K562 (cell line): ENCODE measurements around the gene SLC3A2. TPM values are rescaled to one million over a fixed set of nuclear protein-coding genes. Genes with fewer than 3 reads are reported as not detected.

Experiments used
- ETS2 ChIP-seq: IDR thresholded peaks from 2 replicates; pipeline ENCODE4 v1.6.1; 2016; ENCODE audit warnings: borderline replicate concordance, missing genetic modification characterization, mild to moderate bottlenecking, moderate library complexity, missing compliant biosample characterization; ENCODE audit not compliant: poor library complexity, severe bottlenecking
- FOXA3 ChIP-seq, 2 experiments: fragments of 450-650 bp in 1 of 2; sonication (generic) in 1 of 2; formaldehyde crosslinking; IDR thresholded peaks in 1 of 2; conservative IDR thresholded peaks in 1 of 2; 2 replicates each; pipeline versions ENCODE4 v1.4.0 to v1.8.0; 2020 to 2022; ENCODE audit warnings: mild to moderate bottlenecking in 2 of 2, missing genetic modification reagents in 1 of 2
- MAFF ChIP-seq: IDR thresholded peaks from 2 replicates; pipeline ENCODE4 v1.6.1; 2012; ENCODE audit warnings: low read length, improper control_type of control experiment
- MYBL2 ChIP-seq, 2 experiments: fragments of 450-650 bp in 1 of 2; sonication (generic) in 1 of 2; formaldehyde crosslinking in 1 of 2; IDR thresholded peaks; 2 replicates each; pipeline versions ENCODE4 v1.6.1 to v1.8.1; 2017 to 2022; ENCODE audit warnings: borderline replicate concordance in 1 of 2, inconsistent platforms in 1 of 2, low read depth in 1 of 2, mild to moderate bottlenecking in 1 of 2, missing genetic modification reagents in 1 of 2, moderate library complexity in 1 of 2
- NCOA1 ChIP-seq: fragments of 450-650 bp; IDR thresholded peaks from 2 replicates; pipeline ENCODE4 v1.6.1; 2016; ENCODE audit warnings: low read depth
- POLR2AphosphoS2 ChIP-seq: IDR thresholded peaks from 2 replicates; pipeline ENCODE4 v1.6.1; 2012; ENCODE audit warnings: low read length, improper control_type of control experiment
- SIN3A ChIP-seq, 2 experiments: fragments of 150-350 bp in 1 of 2; IDR thresholded peaks; 2 replicates each; pipeline ENCODE4 v1.6.1; 2011 to 2016; ENCODE audit warnings: borderline replicate concordance in 2 of 2, low read depth in 2 of 2, low read length in 2 of 2, mild to moderate bottlenecking in 2 of 2, moderate library complexity in 2 of 2; ENCODE audit not compliant: control insufficient read depth in 1 of 2
- SNIP1 ChIP-seq: fragments of 450-650 bp; IDR thresholded peaks from 2 replicates; pipeline ENCODE4 v1.7.1; 2017; ENCODE audit warnings: low read depth, mild to moderate bottlenecking
- SUPT5H ChIP-seq: fragments of 450-650 bp; IDR thresholded peaks from 2 replicates; pipeline ENCODE4 v1.6.1; 2016
- TAF15 ChIP-seq: fragments of 200-400 bp; formaldehyde crosslinking; IDR thresholded peaks from 2 replicates; pipeline ENCODE4 v1.6.1; 2017; ENCODE audit warnings: mild to moderate bottlenecking, low read depth, low read length, moderate library complexity
- ZBTB7A ChIP-seq: IDR thresholded peaks from 2 replicates; pipeline ENCODE4 v1.6.1; 2011; ENCODE audit warnings: low read depth, mild to moderate bottlenecking, low read length, moderate library complexity, borderline replicate concordance; ENCODE audit not compliant: control insufficient read depth
- polyA plus RNA-seq, 8 experiments: library from polyadenylated mRNA; depleted of rRNA in 4 of 8; stranded (reverse) in 5 of 8; unstranded in 3 of 8; fragments of >200 nt; fragmentation: Nextera tagmentation in 2 of 8; fragmentation: Illumina TruSeq in 1 of 8; extraction: Ambion mirVana in 2 of 8; extraction: Trizol in 1 of 8; gene quantifications; 2 replicates each; pipeline versions ENCODE4 v1.2.1 to v1.2.3, GENCODE V29; 2011 to 2014; ENCODE audit warnings: inconsistent platforms in 1 of 8, missing spikeins in 1 of 8
- total RNA-seq, 7 experiments: library from RNA; depleted of rRNA in 6 of 7; stranded (reverse); fragments of >200 nt in 6 of 7; fragmentation: Illumina TruSeq in 2 of 7; extraction: Trizol in 2 of 7; gene quantifications; 2 replicates each; pipeline versions ENCODE4 v1.2.1 to v1.2.3, GENCODE V29; 2011 to 2021; ENCODE audit warnings: low replicate concordance in 1 of 7
- TF ChIP-seq, protein P1 (sequence below): fragments of 450-650 bp; formaldehyde crosslinking; IDR thresholded peaks from 2 replicates; pipeline ENCODE4 v1.4.0; 2022; ENCODE audit warnings: missing genetic modification characterization
- TF ChIP-seq, protein P2 (sequence below): fragments of 450-650 bp; formaldehyde crosslinking; IDR thresholded peaks from 2 replicates; pipeline ENCODE4 v1.4.0; 2020; ENCODE audit warnings: mild to moderate bottlenecking, moderate library complexity
- TF ChIP-seq, protein P3 (sequence below): fragments of 450-650 bp; IDR thresholded peaks from 2 replicates; pipeline ENCODE4 v1.6.1; 2016; ENCODE audit warnings: missing biosample characterization, missing genetic modification characterization

Gene SLC3A2
- total and polyA plus RNA-seq, 9 of the 15 experiments (the other 6 are each of a cell fraction or from before 2014, with no cell fraction given), result 20.0 to 296 (median 214) TPM

DNA sequence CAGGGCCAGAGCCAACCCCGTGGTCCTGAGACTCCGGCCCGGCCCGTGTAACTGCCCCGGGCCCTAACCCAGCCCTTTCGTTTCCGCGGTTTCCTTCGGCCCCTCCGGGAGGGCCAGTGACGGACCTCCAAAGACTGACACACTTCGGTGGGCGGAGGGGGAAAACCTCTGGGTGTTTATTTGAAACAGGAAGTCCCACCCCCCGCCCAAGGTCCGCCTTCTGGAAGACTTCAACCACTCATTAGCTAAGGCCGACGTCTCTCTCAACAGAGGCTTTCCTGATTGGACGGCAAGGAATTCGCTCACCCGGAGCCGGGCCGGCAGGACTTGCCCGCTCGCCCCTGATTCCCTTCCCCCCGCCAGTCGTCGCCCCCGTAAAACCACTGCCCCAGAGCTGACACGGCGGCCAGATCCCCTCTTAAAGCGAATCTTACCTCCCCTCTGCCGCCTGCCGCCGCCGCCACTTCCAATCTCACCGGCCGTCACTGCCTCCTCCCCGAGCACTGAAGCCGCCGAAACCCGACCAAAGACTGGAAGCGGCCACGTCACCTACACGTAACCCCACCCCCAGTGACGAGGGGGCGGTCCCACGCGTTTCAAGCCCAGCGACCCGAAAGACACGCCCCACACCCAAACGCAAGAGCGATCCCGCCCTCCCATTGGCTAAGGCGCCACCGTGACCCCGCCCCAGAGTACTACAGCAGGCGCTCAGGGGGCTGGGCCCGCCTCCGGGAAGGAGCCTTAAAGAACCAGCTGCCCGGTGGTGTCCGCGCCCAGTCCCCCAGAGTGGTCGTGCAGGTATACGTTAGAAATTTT, 49.0 kb upstream of the SLC3A2 start, which contains the start of gene STX5 (continued):
- TF ChIP-seq, protein P1, sequence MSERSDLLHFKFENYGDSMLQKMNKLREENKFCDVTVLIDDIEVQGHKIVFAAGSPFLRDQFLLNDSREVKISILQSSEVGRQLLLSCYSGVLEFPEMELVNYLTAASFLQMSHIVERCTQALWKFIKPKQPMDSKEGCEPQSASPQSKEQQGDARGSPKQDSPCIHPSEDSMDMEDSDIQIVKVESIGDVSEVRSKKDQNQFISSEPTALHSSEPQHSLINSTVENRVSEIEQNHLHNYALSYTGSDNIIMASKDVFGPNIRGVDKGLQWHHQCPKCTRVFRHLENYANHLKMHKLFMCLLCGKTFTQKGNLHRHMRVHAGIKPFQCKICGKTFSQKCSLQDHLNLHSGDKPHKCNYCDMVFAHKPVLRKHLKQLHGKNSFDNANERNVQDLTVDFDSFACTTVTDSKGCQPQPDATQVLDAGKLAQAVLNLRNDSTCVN (CRISPR knock-in tag), result 0 out of 2 replicates have a peak, but pooled peaks have one; percentile 55
- TF ChIP-seq, protein P2, sequence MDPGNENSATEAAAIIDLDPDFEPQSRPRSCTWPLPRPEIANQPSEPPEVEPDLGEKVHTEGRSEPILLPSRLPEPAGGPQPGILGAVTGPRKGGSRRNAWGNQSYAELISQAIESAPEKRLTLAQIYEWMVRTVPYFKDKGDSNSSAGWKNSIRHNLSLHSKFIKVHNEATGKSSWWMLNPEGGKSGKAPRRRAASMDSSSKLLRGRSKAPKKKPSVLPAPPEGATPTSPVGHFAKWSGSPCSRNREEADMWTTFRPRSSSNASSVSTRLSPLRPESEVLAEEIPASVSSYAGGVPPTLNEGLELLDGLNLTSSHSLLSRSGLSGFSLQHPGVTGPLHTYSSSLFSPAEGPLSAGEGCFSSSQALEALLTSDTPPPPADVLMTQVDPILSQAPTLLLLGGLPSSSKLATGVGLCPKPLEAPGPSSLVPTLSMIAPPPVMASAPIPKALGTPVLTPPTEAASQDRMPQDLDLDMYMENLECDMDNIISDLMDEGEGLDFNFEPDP (CRISPR knock-in tag), result no peak
- TF ChIP-seq SNIP1 (no peak), MAFF (no peak), NCOA1 (no peak), TAF15 (no peak), POLR2AphosphoS2 (no peak), SUPT5H (peak; percentile 96), MYBL2 (IDR thresholded peaks at IDR 0.05; ENCODE audit: low read depth) (no peak), MYBL2 (CRISPR knock-in tag; IDR thresholded peaks at IDR 0.05; ENCODE audit: borderline replicate concordance) (no peak), FOXA3 (CRISPR knock-in tag; conservative IDR thresholded peaks at IDR 0.05 in 1 of 2, IDR thresholded peaks at IDR 0.05 in 1 of 2) (peak in 1 of 2 experiments; percentile 68; a peak in 1 of 4 replicates), ZBTB7A (peak; percentile 23; the same call in 1 of the 2 replicates), ETS2 (tag) (no peak), SIN3A (IDR thresholded peaks at IDR 0.05; ENCODE audit: borderline replicate concordance in 2 of 2, control insufficient read depth in 1 of 2, low read depth in 2 of 2, low read length in 2 of 2) (peak; percentile 6 to 76; a peak in 1 of 4 replicates)
- TF ChIP-seq, protein P3, sequence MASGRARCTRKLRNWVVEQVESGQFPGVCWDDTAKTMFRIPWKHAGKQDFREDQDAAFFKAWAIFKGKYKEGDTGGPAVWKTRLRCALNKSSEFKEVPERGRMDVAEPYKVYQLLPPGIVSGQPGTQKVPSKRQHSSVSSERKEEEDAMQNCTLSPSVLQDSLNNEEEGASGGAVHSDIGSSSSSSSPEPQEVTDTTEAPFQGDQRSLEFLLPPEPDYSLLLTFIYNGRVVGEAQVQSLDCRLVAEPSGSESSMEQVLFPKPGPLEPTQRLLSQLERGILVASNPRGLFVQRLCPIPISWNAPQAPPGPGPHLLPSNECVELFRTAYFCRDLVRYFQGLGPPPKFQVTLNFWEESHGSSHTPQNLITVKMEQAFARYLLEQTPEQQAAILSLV, result no peak
